ENCODE measurements around the gene SYK. TPM values are rescaled to one million over a fixed set of nuclear protein-coding genes. Genes with fewer than 3 reads are reported as not detected.

SYK gene
- total and polyA plus RNA-seq, 2 experiments from 2014 or later, result 4.9 to 5.1 TPM

GRCh38 chr9:90880669-90881068, 79.0 kb downstream of the SYK start:
- no peaks in the 10 kb centered on the region for H3K4me1 ChIP-seq (ENCODE audit: insufficient read depth)
- no peak overlapping the region for H3K4me3 ChIP-seq
- no peaks in the 10 kb centered on the region for H3K36me3 ChIP-seq (replicated peaks; ENCODE audit: insufficient read depth, low read depth)
- no peaks in the 10 kb centered on the region for H3K79me2 ChIP-seq
- H3K9me3 ChIP-seq (ENCODE audit: low read depth), result no peaks in the 10 kb centered on the region
- no peak for DNase-seq (ENCODE audit: low spot score)
- no peak overlapping the region for H2AFZ ChIP-seq
- 94% methylated on average over 6 of the region's 6 CpGs for WGBS (ENCODE audit: low lambda C conversion rate, missing lambda C conversion rate)
- H3K4me2 ChIP-seq, result no peak overlapping the region
- no peak for TF ChIP-seq CTCF (IDR thresholded peaks at IDR 0.05; ENCODE audit: poor library complexity)
- TF ChIP-seq EZH2phosphoT487 (IDR thresholded peaks at IDR 0.05; ENCODE audit: low read depth, severe bottlenecking, unreplicated experiment), result no peak
- TF ChIP-seq EZH2 (IDR thresholded peaks at IDR 0.05; ENCODE audit: borderline replicate concordance), result no peak
- H3K27me3 ChIP-seq, result no peaks in the 10 kb centered on the region
- H3K27ac ChIP-seq, result no peak overlapping the region
- H3K9me2 ChIP-seq (replicated peaks; ENCODE audit: insufficient read depth), result no peaks in the 10 kb centered on the region
- H4K20me1 ChIP-seq (ENCODE audit: insufficient read depth, poor library complexity, severe bottlenecking), result no peaks in the 10 kb centered on the region

- WGBS (ENCODE audit: low lambda C conversion rate, missing lambda C conversion rate), result 81% methylated on average over 9 of the region's 9 CpGs
- TF ChIP-seq CTCF (IDR thresholded peaks at IDR 0.05; ENCODE audit: poor library complexity) (no peak), EZH2 (IDR thresholded peaks at IDR 0.05; ENCODE audit: borderline replicate concordance) (no peak), EZH2phosphoT487 (IDR thresholded peaks at IDR 0.05; ENCODE audit: low read depth, severe bottlenecking, unreplicated experiment) (no peak)
- Histone ChIP-seq H3K79me2 (no peaks in the 10 kb centered on the region), H2AFZ (no peak overlapping the region), H3K27ac (no peak overlapping the region), H3K9me3 (ENCODE audit: low read depth) (no peaks in the 10 kb centered on the region), H3K4me1 (ENCODE audit: insufficient read depth) (no peaks in the 10 kb centered on the region), H4K20me1 (ENCODE audit: insufficient read depth, poor library complexity, severe bottlenecking) (no peaks in the 10 kb centered on the region), H3K9me2 (replicated peaks; ENCODE audit: insufficient read depth) (no peaks in the 10 kb centered on the region), H3K27me3 (no peaks in the 10 kb centered on the region), H3K36me3 (replicated peaks; ENCODE audit: insufficient read depth, low read depth) (no peaks in the 10 kb centered on the region), H3K4me3 (no peak overlapping the region), H3K4me2 (no peak overlapping the region)
- no peak for DNase-seq (ENCODE audit: low spot score)
These were observed 80.0 kb downstream of the SYK start for GRCh38 chr9:90881648-90882047.

GRCh38 chr9:90882991-90883600, 81.5 kb downstream of the SYK start:
- Histone ChIP-seq H4K20me1 (ENCODE audit: insufficient read depth, poor library complexity, severe bottlenecking) (no peaks in the 10 kb centered on the region), H3K27ac (no peak overlapping the region), H3K36me3 (replicated peaks; ENCODE audit: insufficient read depth, low read depth) (no peaks in the 10 kb centered on the region), H3K79me2 (no peaks in the 10 kb centered on the region), H3K4me2 (no peak overlapping the region), H3K4me1 (ENCODE audit: insufficient read depth) (no peaks in the 10 kb centered on the region), H3K27me3 (no peaks in the 10 kb centered on the region), H3K9me3 (ENCODE audit: low read depth) (no peaks in the 10 kb centered on the region), H2AFZ (no peak overlapping the region), H3K9me2 (replicated peaks; ENCODE audit: insufficient read depth) (no peaks in the 10 kb centered on the region), H3K4me3 (no peak overlapping the region)
- DNase-seq (ENCODE audit: low spot score), result no peak
- 98% methylated on average over 4 of the region's 4 CpGs for WGBS (ENCODE audit: low lambda C conversion rate, missing lambda C conversion rate)
- TF ChIP-seq EZH2 (IDR thresholded peaks at IDR 0.05; ENCODE audit: borderline replicate concordance) (no peak), EZH2phosphoT487 (IDR thresholded peaks at IDR 0.05; ENCODE audit: low read depth, severe bottlenecking, unreplicated experiment) (no peak)

GRCh38 chr9:90883661-90884060, 82.0 kb downstream of the SYK start:
- no peak for DNase-seq (ENCODE audit: low spot score)
- H4K20me1 ChIP-seq (ENCODE audit: insufficient read depth, poor library complexity, severe bottlenecking), result no peaks in the 10 kb centered on the region
- no peaks in the 10 kb centered on the region for H3K4me1 ChIP-seq (ENCODE audit: insufficient read depth)
- H3K4me3 ChIP-seq, result no peak overlapping the region
- H3K27ac ChIP-seq, result no peak overlapping the region
- TF ChIP-seq EZH2phosphoT487 (IDR thresholded peaks at IDR 0.05; ENCODE audit: low read depth, severe bottlenecking, unreplicated experiment) (no peak), CTCF (IDR thresholded peaks at IDR 0.05; ENCODE audit: poor library complexity) (no peak), EZH2 (IDR thresholded peaks at IDR 0.05; ENCODE audit: borderline replicate concordance) (no peak)
- H3K9me2 ChIP-seq (replicated peaks; ENCODE audit: insufficient read depth), result no peaks in the 10 kb centered on the region
- no peak overlapping the region for H2AFZ ChIP-seq
- H3K36me3 ChIP-seq (replicated peaks; ENCODE audit: insufficient read depth, low read depth), result no peaks in the 10 kb centered on the region
- WGBS (ENCODE audit: low lambda C conversion rate, missing lambda C conversion rate), result 100% methylated on average over 2 of the region's 2 CpGs
- no peaks in the 10 kb centered on the region for H3K27me3 ChIP-seq
- H3K4me2 ChIP-seq, result no peak overlapping the region
- H3K9me3 ChIP-seq (ENCODE audit: low read depth), result no peaks in the 10 kb centered on the region
- no peaks in the 10 kb centered on the region for H3K79me2 ChIP-seq
